ENCODE results near the gene POLR2L.
A peak's percentile ranks its signal among the peaks of the same experiment; 100 is the strongest.

The POLR2L gene

DNA sequence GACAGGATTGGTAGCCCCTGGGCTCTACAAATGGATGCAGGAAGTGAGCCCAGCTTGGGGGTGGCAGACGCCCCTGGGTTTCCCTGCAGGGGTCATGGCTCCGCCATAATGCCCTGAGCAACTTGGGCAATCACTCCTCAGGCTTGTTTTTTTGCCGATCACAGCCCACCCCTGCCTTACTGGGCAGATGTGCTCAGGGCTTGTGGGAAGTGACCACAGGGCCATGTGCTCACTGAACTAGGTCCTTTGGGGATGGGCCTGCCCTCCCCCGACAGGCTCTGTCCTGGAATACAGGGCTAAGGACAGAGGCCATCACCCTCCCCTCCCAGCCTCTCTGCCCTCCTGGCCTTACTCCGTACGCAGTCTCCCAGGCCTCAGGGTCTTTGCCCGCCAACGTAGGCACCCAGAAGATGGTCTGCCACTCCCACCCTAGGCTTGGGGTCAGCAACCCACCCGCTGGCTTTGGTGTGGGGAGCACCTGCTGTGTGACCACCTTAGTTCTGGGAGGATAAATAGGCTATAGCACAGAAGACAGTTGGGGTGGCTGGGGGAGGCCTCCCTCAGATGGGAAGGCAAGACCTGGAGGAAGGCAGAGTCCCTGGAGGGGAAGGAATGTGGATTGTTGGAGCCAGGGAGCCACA, 28.8 kb downstream of the POLR2L start:
- no peak overlapping the region for H3K4me3 ChIP-seq (ENCODE audit: low read depth, low read length)

DNA sequence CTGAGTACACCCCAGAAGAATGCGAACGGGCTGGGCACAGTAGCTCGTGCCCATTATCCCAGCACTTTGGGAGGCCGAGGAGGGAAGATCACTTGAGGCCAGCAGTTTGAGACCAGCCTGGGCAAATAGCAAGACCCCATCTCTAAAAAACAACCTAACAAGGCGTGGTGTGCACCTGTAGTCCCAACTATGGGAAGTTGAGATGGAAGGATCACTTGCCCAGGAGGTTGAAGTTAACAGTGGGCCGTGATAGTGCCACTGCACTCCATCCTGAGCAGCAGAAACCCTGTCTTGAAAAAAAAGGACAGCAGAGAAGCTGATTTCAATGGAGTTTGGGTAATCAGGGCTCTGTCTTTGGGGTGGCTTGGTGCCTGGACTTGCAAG, 29.3 kb downstream of the POLR2L start:
- no peak overlapping the region for H3K4me3 ChIP-seq (ENCODE audit: low read depth, low read length)

- H3K4me3 ChIP-seq (ENCODE audit: low read depth, low read length): no peak overlapping the region
Measured at GRCh38 chr11:812390-812789, 29.9 kb downstream of the POLR2L start.

GRCh38 chr11:811446-812245, 30.7 kb downstream of the POLR2L start:
- no peak overlapping the region for H3K4me3 ChIP-seq (ENCODE audit: low read depth, low read length)

DNA sequence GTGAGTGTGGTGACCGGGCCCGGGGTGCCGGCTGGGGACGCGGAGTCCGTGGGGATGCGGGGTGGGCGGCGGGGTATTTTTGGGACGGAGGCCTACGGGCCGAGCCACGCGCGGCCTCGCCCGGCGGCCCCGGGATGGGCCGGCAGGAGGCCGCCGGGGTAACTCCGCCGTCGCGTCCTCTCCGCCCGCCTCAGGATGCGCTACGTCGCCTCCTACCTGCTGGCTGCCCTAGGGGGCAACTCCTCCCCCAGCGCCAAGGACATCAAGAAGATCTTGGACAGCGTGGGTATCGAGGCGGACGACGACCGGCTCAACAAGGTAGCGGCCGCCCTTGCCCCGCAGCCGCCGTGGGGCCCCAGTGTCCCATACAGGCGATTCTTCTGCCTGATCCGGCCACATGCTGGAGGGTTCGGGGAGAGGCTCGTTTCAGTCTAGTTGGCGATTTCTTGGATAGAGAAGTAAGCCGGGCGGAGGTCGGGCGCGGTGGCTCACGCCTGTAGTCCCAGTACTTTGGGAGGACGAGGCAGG, 32.2 kb downstream of the POLR2L start:
- peak overlapping the region; percentile 97 for H3K4me3 ChIP-seq (ENCODE audit: low read depth, low read length)

- peak within 1 kb of the TSS; percentile 97 for H3K4me3 ChIP-seq (ENCODE audit: low read depth, low read length)
Measured at GRCh38 chr11:809287-810039, 32.9 kb downstream of the POLR2L start, which contains the start of gene RPLP2. TSS of gene RPLP2 (plus strand) at chr11:809967. CDS start at chr11:810235, 268 bp downstream.

DNA sequence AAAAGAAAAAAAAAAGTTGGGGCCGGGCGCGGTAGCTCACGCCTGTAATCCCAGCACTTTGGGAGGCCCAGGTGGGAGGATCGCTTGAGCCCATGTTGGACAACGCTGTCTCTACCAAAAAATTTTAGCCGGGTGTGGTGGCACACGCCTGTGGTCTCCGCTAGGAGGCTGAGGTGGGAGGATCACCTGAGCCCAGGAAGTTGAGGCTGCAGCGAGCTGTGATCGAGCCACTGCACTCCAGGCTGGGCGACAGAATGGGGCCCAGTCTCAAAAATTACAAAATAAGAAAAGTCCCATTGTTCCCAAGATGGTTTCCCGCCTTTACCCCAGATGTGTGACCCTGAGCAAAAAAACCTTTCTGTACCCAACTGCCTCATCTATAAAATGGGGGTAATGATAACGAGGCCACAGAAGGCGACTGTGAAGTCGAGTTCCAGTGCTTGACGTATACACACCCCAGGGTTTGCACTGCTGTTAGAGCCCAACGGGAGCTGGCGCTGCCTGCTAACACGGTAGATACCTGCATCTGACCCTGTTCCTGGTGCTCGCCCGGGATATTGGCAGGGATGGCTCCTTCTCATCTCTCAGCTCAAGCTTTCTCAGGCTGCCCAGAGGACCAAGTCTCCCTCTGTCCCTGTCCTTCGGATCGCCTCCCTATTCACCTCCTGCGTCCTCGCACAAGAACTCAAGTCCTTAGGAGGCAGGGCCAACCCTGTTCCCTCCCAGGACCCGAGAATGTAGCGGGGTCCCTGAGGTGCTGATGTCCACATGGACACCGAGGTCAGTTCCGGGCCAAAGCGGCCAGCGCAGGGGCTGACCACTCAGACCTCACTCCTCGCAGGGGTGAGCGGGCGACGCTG, 33.7 kb downstream of the POLR2L start:
- peak overlapping the region; percentile 97 for H3K4me3 ChIP-seq (ENCODE audit: low read depth, low read length)

- peak overlapping the region; percentile 28 for H3K4me3 ChIP-seq (ENCODE audit: low read depth, low read length)
Measured at GRCh38 chr11:804599-804964, 37.7 kb downstream of the POLR2L start.

GRCh38 chr11:803770-804598, 38.3 kb downstream of the POLR2L start:
- H3K4me3 ChIP-seq (ENCODE audit: low read depth, low read length): peak overlapping the region; percentile 28

GRCh38 chr11:803467-803742, 38.9 kb downstream of the POLR2L start:
- H3K4me3 ChIP-seq (ENCODE audit: low read depth, low read length): no peak overlapping the region

GRCh38 chr11:802693-803466, 39.4 kb downstream of the POLR2L start:
- no peak overlapping the region for H3K4me3 ChIP-seq (ENCODE audit: low read depth, low read length)

DNA sequence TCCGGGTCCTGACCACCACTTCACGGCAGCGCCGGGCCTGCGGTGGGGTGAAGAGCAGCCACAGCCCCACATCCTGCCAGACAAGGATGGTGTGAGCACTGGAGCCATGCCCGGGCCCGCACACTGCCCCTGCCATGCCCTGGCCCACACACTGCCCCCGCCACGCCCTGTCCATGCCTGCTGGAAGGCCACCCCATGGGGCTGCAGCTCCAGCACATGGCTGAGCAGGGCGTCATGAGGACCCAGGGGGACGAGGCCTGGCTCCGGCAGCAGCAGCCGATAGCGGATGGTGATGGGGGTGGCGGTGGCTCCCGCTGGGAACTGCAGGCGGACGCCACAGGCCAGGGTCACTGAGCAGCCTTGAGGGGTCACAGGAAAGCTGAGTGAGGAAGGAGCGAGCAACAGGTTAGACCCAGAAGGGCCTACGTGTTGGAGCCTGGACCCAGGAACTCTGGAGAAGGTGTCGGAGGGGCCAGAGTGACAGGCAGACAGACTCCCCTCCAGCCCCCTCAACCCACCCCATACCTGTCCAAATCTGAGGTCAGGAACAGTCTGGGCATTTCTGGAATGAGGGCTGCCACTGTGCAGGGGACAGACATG, 40.2 kb downstream of the POLR2L start:
- no peak overlapping the region for H3K4me3 ChIP-seq (ENCODE audit: low read depth, low read length)

DNA sequence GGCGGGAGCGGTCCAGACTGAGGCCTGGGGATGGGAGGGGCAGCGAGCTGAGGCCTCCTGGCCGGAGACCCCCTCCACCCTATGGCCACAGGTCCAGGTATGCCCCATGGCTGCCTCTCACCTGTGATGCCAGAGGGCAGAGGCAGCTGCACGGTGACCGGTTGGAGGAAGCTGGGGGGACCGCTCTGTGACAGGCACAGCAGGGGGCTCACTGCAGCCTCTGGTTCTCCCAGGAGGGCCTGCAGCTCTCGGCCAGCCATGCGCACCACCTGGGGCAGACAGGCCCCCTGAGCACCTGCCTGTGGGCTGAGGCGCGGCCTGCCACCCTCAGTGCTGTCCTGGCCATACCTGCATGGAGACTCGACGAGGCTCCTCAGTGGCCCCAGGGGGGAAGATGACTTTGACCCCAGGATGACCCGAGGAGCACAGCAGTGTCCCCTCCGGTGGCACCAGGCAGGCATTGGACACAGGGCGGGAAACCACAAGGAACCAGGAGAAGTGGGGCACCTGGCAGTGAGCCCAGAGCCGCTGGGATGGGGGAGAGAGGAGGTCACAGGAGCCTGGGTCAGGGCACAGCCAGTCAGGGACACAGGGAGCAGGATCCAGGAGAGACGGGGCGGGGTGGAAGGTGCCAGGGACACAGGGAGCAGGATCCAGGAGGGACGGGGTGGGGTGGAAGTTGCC, 41.1 kb downstream of the POLR2L start:
- no peak overlapping the region for H3K4me3 ChIP-seq (ENCODE audit: low read depth, low read length)

DNA sequence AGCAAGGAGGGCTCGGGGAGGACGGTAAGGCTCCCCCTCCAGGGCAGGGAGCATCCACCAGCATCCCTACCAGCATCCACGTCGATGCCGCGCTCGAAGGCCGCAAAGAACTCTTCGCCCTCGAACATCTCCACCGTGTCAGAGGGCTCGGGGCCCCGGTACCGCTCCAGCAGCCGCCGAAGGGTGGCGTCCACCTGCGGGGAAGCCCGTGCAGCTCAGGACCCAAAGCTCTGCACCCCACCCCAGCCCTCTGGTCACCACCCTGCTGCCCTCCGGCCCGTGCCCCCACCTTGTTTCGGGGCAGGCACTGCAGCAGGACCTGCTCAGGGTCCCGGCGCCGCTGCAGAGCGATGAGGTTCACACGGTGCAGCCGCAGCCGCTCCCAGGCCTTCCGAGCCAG, 41.9 kb downstream of the POLR2L start:
- no peak overlapping the region for H3K4me3 ChIP-seq (ENCODE audit: low read depth, low read length)

DNA sequence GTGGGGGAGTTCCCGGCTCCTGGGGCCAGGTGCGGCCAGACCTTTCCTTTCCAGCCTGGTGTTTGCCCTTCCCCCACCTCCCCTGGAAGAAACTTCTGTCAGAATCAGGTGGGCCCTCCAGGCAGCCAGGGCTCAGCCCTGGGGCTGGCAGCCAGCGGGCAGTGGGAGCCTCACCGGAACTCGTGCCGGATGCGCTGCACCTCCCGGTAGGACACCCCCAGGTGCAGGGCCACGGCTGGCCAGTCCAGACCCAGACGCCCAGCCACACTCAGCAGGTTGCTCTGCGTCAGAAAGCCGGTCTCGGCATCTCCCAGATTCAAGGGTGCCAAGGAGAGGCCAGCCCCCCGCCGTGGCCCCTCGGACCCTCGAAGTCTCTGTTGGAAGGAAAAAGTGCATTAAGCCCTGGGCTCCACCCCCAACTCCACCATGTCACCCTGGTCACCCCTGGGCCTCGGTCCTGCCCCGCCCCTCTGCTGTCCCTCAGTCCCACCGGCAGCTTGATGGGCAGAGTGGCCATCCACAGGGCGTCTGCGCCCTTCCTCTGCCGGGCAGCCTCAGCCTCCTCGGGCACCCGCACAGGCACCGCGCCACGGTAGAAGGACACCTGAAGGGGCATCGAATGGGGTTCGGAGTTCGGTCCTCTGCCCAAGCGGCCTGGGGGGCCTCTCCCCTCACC, 42.5 kb downstream of the POLR2L start:
- H3K4me3 ChIP-seq (ENCODE audit: low read depth, low read length): no peak overlapping the region

DNA sequence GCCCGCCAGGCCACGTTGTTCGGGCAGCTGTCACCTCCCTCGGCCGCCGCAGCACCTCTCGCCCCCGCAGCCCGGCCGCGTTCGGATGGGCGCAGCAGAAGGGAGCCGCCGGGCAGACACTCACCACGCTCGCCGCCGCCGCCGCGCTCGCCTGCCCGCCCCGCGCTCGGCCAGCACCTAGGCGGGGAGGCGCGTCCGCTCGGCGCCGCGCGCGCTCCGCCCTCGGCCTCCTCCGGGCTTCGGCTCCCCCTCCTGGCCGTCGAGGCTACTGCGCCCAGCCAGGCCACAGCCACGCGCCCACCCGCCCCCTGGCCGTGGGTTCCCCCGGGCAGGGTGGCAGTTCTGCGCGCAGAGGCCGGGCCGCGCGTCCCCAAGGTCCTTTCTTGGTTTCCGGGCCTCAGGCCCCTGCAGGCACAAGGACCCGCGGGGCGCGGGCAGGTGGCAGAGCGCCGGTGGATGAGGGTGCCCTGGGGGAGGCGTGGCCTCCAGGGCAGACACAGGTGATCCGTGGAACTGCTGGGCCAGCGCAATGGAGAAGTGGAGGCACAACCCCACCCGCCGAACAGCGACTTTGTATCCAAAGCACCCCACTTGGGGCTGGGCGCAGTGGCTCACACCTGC, 44.1 kb downstream of the POLR2L start, which contains the start of gene SLC25A22:
SLC25A22 (minus strand) TSS at position 189 of the 621 bp plus-strand sequence. CDS start 3,275 bp downstream, outside the sequence.
- H3K4me3 ChIP-seq (ENCODE audit: low read depth, low read length): peak within 1 kb of the TSS; percentile 87
